K562 (cell line): Measurements from ENCODE around the gene HBEGF. TPM values are rescaled to one million over a fixed set of nuclear protein-coding genes. Genes with fewer than 3 reads are reported as not detected.

Experiments
- ATAC-seq: fragments of 200-7000 bp; cut with Tn5 transposase; 3 replicates; pipeline ENCODE4 v1.9.1; 2020; ENCODE audit warnings: moderate library complexity
- BruUV-seq: library from RNA; stranded (reverse); fragments of 400-500 nt; replicated peaks from 2 replicates; lab custom pipeline; 2021; lab: Mats Ljungman, UMichigan
- CTCF ChIA-PET: fragments of 300-600 bp; formaldehyde crosslinking; extraction: SDS; loops from one replicate; lab custom pipeline; 2021; ENCODE audit warnings: low intra/inter-chr PET ratio; lab: Yijun Ruan, JAX
- POLR2A ChIA-PET: fragments of 300-600, 350-650 bp; sonication (Branson Sonifier 250); formaldehyde crosslinking; extraction: SDS; loops from one replicate; lab custom pipeline; 2021; ENCODE audit warnings: antibody characterized with exemption, inconsistent platforms; lab: Yijun Ruan, JAX
- DNase-seq, 4 experiments: peaks; one replicate each; pipeline versions ENCODE4 v3.0.0 to v3.0.0-alpha.2; 2011 to 2018; ENCODE audit warnings: low spot score in 3 of 4, mixed read lengths in 3 of 4; ENCODE audit errors: extremely low read depth in 1 of 4
- FAIRE-seq: peaks from 2 replicates; lab custom pipeline; 2011; peaks lifted over from hg19 to GRCh38; lab: Jason Lieb, UNC
- H2AFZ ChIP-seq: 2 replicates; pipeline ENCODE4 v1.6.0; 2011; ENCODE audit warnings: low read depth, low read length, control low read depth, inconsistent platforms
- H3K27ac ChIP-seq: fragments of 200-600 bp; 3 replicates; pipeline ENCODE4 v1.8.0; 2011; ENCODE audit warnings: low read depth, mild to moderate bottlenecking, control low read depth, inconsistent platforms, low read length, moderate library complexity, mixed read lengths; ENCODE audit errors: extremely low read depth
- H3K27me3 ChIP-seq, 2 experiments: fragments of 300-600 bp in 1 of 2; 2 replicates in 1 of 2; 3 replicates in 1 of 2; pipeline versions ENCODE4 v1.6.0 to v1.8.0; 2011; ENCODE audit warnings: inconsistent platforms in 2 of 2, low read length in 2 of 2, mild to moderate bottlenecking in 1 of 2, mixed read lengths in 1 of 2, moderate library complexity in 1 of 2; ENCODE audit not compliant: control insufficient read depth in 2 of 2, insufficient read depth in 2 of 2
- H3K36me3 ChIP-seq: fragments of 300-600 bp; 3 replicates; pipeline ENCODE4 v1.8.0; 2011; ENCODE audit warnings: mild to moderate bottlenecking, low read length, inconsistent platforms; ENCODE audit not compliant: control insufficient read depth, insufficient read depth
- H3K4me1 ChIP-seq, 2 experiments: fragments of 200-600 bp in 1 of 2; replicated peaks in 1 of 2; 2 replicates in 1 of 2; 3 replicates in 1 of 2; pipeline versions ENCODE4 v1.5.1 to v1.8.0; 2011; ENCODE audit warnings: inconsistent platforms in 2 of 2, low read length in 2 of 2, mild to moderate bottlenecking in 1 of 2, mixed read lengths in 1 of 2, moderate library complexity in 1 of 2; ENCODE audit not compliant: control insufficient read depth in 2 of 2, insufficient read depth in 2 of 2
- H3K4me2 ChIP-seq: 2 replicates; pipeline ENCODE4 v1.6.1; 2011; ENCODE audit warnings: low read length, control low read depth, inconsistent platforms, mixed read lengths; ENCODE audit not compliant: insufficient read depth
- H3K4me3 ChIP-seq: fragments of 200-600 bp; sonication (generic), shearing (Covaris generic); 2 replicates; pipeline ENCODE4 v1.5.1; 2016; ENCODE audit warnings: control low read depth, inconsistent platforms
- H3K79me2 ChIP-seq: fragments of 200-600 bp; 3 replicates; pipeline ENCODE4 v1.8.0; 2011; ENCODE audit warnings: low read length, inconsistent platforms; ENCODE audit not compliant: control insufficient read depth, insufficient read depth
- H3K9ac ChIP-seq, 2 experiments: 2 replicates each; pipeline versions ENCODE4 v1.6.0 to v1.6.1; 2011; ENCODE audit warnings: low read depth in 2 of 2, low read length in 2 of 2, control low read depth in 1 of 2, inconsistent platforms in 1 of 2, mild to moderate bottlenecking in 1 of 2, mixed read lengths in 1 of 2; ENCODE audit not compliant: insufficient read depth in 1 of 2
- H3K9me1 ChIP-seq: one replicate; pipeline ENCODE4 v1.6.0; 2011; ENCODE audit warnings: inconsistent platforms, mild to moderate bottlenecking, low read length, moderate library complexity; ENCODE audit not compliant: control insufficient read depth, insufficient read depth
- H3K9me3 ChIP-seq: replicated peaks from 2 replicates; pipeline ENCODE4 v1.5.1; 2011; ENCODE audit warnings: low read depth, low read length, inconsistent platforms; ENCODE audit not compliant: control insufficient read depth, insufficient read depth
- H4K20me1 ChIP-seq: replicated peaks from 2 replicates; pipeline ENCODE4 v1.6.1; 2011; ENCODE audit warnings: low read length, inconsistent platforms, mixed read lengths; ENCODE audit not compliant: control insufficient read depth, insufficient read depth
- CTCF ChIP-seq, 3 experiments: IDR thresholded peaks in 2 of 3; conservative IDR thresholded peaks in 1 of 3; 2 replicates each; pipeline ENCODE4 v1.5.1; 2011 to 2012; ENCODE audit warnings: low read length in 3 of 3, mild to moderate bottlenecking in 3 of 3, control low read depth in 2 of 3, improper control_type of control experiment in 1 of 3, inconsistent platforms in 1 of 3, low read depth in 1 of 3, mixed read lengths in 1 of 3, moderate library complexity in 1 of 3; ENCODE audit not compliant: insufficient read depth in 2 of 3
- DEAF1 ChIP-seq: fragments of 450-650 bp; formaldehyde crosslinking; IDR thresholded peaks from 2 replicates; pipeline ENCODE4 v1.4.0; 2020; ENCODE audit warnings: mild to moderate bottlenecking, moderate library complexity
- EWSR1 ChIP-seq: fragments of 450-650 bp; IDR thresholded peaks from 2 replicates; pipeline ENCODE4 v1.6.1; 2018; ENCODE audit warnings: borderline replicate concordance, mild to moderate bottlenecking, low read depth, moderate library complexity; ENCODE audit not compliant: partially characterized antibody
- HNRNPL ChIP-seq: fragments of 200-400 bp; formaldehyde crosslinking; IDR thresholded peaks from 2 replicates; pipeline ENCODE4 v1.6.1; 2017; ENCODE audit warnings: low read depth, mild to moderate bottlenecking, low read length
- KLF16 ChIP-seq: IDR thresholded peaks from 2 replicates; pipeline ENCODE4 v1.6.1; 2016; ENCODE audit warnings: antibody characterized with exemption
- MYC ChIP-seq, 2 experiments: fragments of 250-450 bp in 1 of 2; sonication (Bioruptor Pico) in 1 of 2; IDR thresholded peaks; 2 replicates each; pipeline versions ENCODE4 v1.5.1 to v1.6.1; 2012 to 2021; ENCODE audit warnings: low read depth in 2 of 2, borderline replicate concordance in 1 of 2, improper control_type of control experiment in 1 of 2, low read length in 1 of 2, mild to moderate bottlenecking in 1 of 2, moderate library complexity in 1 of 2
- POLR3A ChIP-seq: IDR thresholded peaks from 2 replicates; pipeline ENCODE4 v1.6.1; 2011; ENCODE audit warnings: borderline replicate concordance, mild to moderate bottlenecking, moderate library complexity; ENCODE audit not compliant: insufficient read length, insufficient read depth; ENCODE audit errors: extremely low read depth
- PTTG1 ChIP-seq: fragments of 450-650 bp; IDR thresholded peaks from 2 replicates; pipeline ENCODE4 v1.6.1; 2016; ENCODE audit warnings: low read depth, mild to moderate bottlenecking, missing genetic modification characterization, missing compliant biosample characterization
- TEAD1 ChIP-seq, 2 experiments: fragments of 450-650 bp in 1 of 2; sonication (generic) in 1 of 2; formaldehyde crosslinking; IDR thresholded peaks; 2 replicates each; pipeline versions ENCODE4 v1.4.0 to v1.8.0; 2020 to 2022; ENCODE audit warnings: mild to moderate bottlenecking in 2 of 2, missing genetic modification reagents in 1 of 2
- ZBTB26 ChIP-seq: fragments of 450-650 bp; formaldehyde crosslinking; IDR thresholded peaks from 2 replicates; pipeline ENCODE4 v1.4.0; 2022; ENCODE audit warnings: missing genetic modification characterization
- ZBTB43 ChIP-seq: sonication (generic); formaldehyde crosslinking; IDR thresholded peaks from 2 replicates; pipeline ENCODE4 v1.8.0; 2023; ENCODE audit warnings: mild to moderate bottlenecking, missing genetic modification reagents
- WGBS: fragments of 100-300 bp; shearing (Covaris generic); methylation state at CpG from one replicate; pipeline ENCODE4 v1.1.6; 2016; ENCODE audit warnings: low coverage, mixed read lengths; ENCODE audit not compliant: insufficient coverage; ENCODE audit errors: missing lambda C conversion rate; 5-methylcytosine and 5-hydroxymethylcytosine counted together
- in situ Hi-C: fragments of 300-500 bp; cut with MboI; formaldehyde crosslinking; loops from 4 replicates; pipeline ENCODE4 v1.15.0; 2018; ENCODE audit warnings: inconsistent platforms, mixed read lengths
- intact Hi-C: fragments of 100-400 bp; cut with micrococcal nuclease; formaldehyde crosslinking; loops from 2 replicates; pipeline ENCODE4 v1.14.2; 2022
- polyA plus RNA-seq, 8 experiments: library from polyadenylated mRNA; depleted of rRNA in 4 of 8; stranded (reverse) in 5 of 8; unstranded in 3 of 8; fragments of >200 nt; fragmentation: Nextera tagmentation in 2 of 8; fragmentation: Illumina TruSeq in 1 of 8; extraction: Ambion mirVana in 2 of 8; extraction: Trizol in 1 of 8; gene quantifications; 2 replicates each; pipeline versions ENCODE4 v1.2.1 to v1.2.3, GENCODE V29; 2011 to 2014; ENCODE audit warnings: inconsistent platforms in 1 of 8, missing spikeins in 1 of 8
- total RNA-seq, 7 experiments: library from RNA; depleted of rRNA in 6 of 7; stranded (reverse); fragments of >200 nt in 6 of 7; fragmentation: Illumina TruSeq in 2 of 7; extraction: Trizol in 2 of 7; gene quantifications; 2 replicates each; pipeline versions ENCODE4 v1.2.1 to v1.2.3, GENCODE V29; 2011 to 2021; ENCODE audit warnings: low replicate concordance in 1 of 7

Gene HBEGF
- total and polyA plus RNA-seq, 9 of the 15 experiments (the other 6 are each of a cell fraction or from before 2014, with no cell fraction given), result 0.11 to 1.1 (median 0.60) TPM

GRCh38 chr5:140351609-140352334 is 5.4 kb upstream of the HBEGF start:
- peak; percentile 85 for ATAC-seq
- H3K36me3 ChIP-seq, result no peaks in the 10 kb centered on the region
- peak overlapping the region; percentile 70 for H2AFZ ChIP-seq
- no peak overlapping the region for H3K4me3 ChIP-seq
- H3K79me2 ChIP-seq, result no peaks in the 10 kb centered on the region
- no peaks in the 10 kb centered on the region for H3K9me1 ChIP-seq
- ChIA-PET CTCF (interaction anchor here (0.7 to 3.9 kb wide), 6 partner anchors 106 to 564 kb away, joined by 3 to 29 read pairs (median 3); no protein-coding TSS in a partner anchor), POLR2A (interaction anchor here (0.6 to 0.7 kb wide), 4 partner anchors 90 to 559 kb away, joined by 3 to 5 read pairs (median 3); no protein-coding TSS in a partner anchor)
- H3K4me1 ChIP-seq, result peaks cover 0 to 13% of the 10 kb centered on the region in 2 experiments; a peak in 3 of 5 replicates
- H3K27me3 ChIP-seq, result no peaks in the 10 kb centered on the region
- FAIRE-seq, result peak; percentile 87
- H3K9me3 ChIP-seq, result no peaks in the 10 kb centered on the region
- no TSS peak for BruUV-seq
- H4K20me1 ChIP-seq, result no peaks in the 10 kb centered on the region
- in situ Hi-C loops (loop anchor here (10.0 kb wide), 1 partner anchor 187 kb away; no protein-coding TSS in a partner anchor), intact Hi-C loops (loop anchor here (1.0 to 10.0 kb wide), 3 partner anchors 107 to 567 kb away; no protein-coding TSS in a partner anchor)
- no peak overlapping the region for H3K27ac ChIP-seq
- DNase-seq, result peak; percentile 68 to 84 (median 69)
- peak overlapping the region; percentile 55 for H3K4me2 ChIP-seq
- H3K9ac ChIP-seq, result no peak overlapping the region
- 0% methylated on average over 5 of the region's 5 CpGs for WGBS
- TF ChIP-seq ZBTB43 (CRISPR knock-in tag) (no peak), POLR3A (no peak), KLF16 (0 out of 2 replicates have a peak, but pooled peaks have one; percentile 12), DEAF1 (CRISPR knock-in tag) (peak; percentile 68), EWSR1 (no peak), MYC (IDR thresholded peaks at IDR 0.05; ENCODE audit: low read depth, low read length) (no peak), MYC (CRISPR knock-in tag; IDR thresholded peaks at IDR 0.05; ENCODE audit: borderline replicate concordance, low read depth) (no peak), HNRNPL (no peak), CTCF (IDR thresholded peaks at IDR 0.05 in 2 of 3, conservative IDR thresholded peaks at IDR 0.05 in 1 of 3; ENCODE audit: insufficient read depth in 2 of 3, low read depth in 1 of 3, low read length in 3 of 3) (peak; percentile 75 to 88 (median 80)), ZBTB26 (CRISPR knock-in tag) (0 out of 2 replicates have a peak, but pooled peaks have one; percentile 48), PTTG1 (tag) (no peak), TEAD1 (CRISPR knock-in tag; IDR thresholded peaks at IDR 0.05) (peak in 1 of 2 experiments; percentile 58; a peak in 1 of 4 replicates)
